Fibroblast of pulmonary artery (primary cell): ENCODE results near the gene PSORS1C2.

ENCODE experiments used
- DNase-seq: peaks from one replicate; pipeline ENCODE4 v3.0.0-alpha.2; 2010; ENCODE audit warnings: low read depth
- H3K4me3 ChIP-seq: replicated peaks from 2 replicates; pipeline ENCODE4 v1.5.1; 2011; ENCODE audit warnings: low read depth, mild to moderate bottlenecking, control low read depth, low read length, moderate library complexity
- CTCF ChIP-seq: IDR thresholded peaks from 2 replicates; pipeline ENCODE4 v1.5.1; 2011; ENCODE audit warnings: mild to moderate bottlenecking, control low read depth, low read length, inconsistent platforms; ENCODE audit errors: missing control alignments

The PSORS1C2 gene

DNA sequence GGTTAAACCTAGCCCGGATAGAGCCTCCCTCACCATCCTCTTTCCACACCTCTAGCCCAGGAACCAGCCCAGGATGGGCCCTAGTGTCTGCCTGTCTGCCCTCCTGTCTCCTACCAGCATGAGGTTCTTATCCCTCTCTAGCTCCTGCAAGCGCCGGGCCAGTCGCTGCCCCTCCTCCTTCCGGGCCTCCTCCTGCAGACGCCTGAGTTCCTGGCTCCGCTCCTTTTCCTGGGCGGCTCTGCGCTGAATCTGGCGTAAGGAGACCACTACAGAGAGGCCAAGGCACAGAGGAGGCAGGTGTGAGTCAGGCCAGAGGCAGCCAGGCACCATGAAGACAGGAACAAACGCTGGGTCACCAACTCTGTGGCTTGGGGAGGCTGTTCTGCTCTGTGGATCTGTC is 4.3 kb upstream of the PSORS1C2 start:
- no peak overlapping the region for H3K4me3 ChIP-seq
- DNase-seq: peak; percentile 90

GRCh38 chr6:31142361-31142761 is 3.5 kb upstream of the PSORS1C2 start:
- no peak for TF ChIP-seq CTCF
- no peak overlapping the region for H3K4me3 ChIP-seq
- DNase-seq: no peak

More for the DNA sequence above, 4.3 kb upstream of the PSORS1C2 start:
- no peak for TF ChIP-seq CTCF

DNA sequence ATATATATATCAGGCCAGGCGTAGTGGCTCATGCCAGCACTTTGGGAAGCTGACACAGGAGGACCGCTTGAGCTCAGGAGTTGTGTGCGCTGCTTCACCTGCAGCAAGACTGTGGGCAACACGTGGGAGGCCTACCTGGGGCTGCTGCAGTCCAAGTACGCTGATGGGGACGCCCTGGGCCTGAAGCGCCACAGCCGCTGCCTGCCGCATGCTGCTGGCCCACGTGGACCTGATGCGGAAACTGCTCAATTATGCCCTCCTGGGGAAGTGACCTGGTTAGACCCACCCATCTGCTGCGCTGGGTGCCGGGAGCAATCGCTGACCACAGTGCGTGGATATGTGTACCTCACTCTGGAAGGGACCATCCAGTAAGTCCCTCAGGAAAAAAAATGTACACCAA is 1.8 kb upstream of the PSORS1C2 start:
- TF ChIP-seq CTCF: no peak
- H3K4me3 ChIP-seq: no peak overlapping the region
- no peak for DNase-seq

DNA sequence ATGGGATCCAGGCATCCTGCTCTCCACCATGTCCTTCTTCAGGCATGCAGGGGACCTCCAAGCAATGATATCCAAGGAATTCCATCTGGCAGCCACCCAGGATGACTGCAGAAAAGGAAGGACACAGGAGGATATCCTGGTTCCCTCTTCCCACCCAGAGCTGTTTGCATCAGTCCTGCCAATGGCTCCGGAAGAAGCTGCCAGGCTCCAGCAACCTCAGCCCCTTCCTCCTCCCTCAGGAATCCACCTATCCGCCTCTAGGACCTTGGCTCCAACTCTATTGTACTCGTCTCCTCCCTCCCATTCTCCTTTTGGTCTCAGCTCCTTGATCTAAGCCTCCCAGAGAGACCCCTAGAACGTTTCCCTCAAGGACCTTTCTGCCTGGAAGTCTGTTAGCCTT is 733 bp upstream of the PSORS1C2 start:
- peak; percentile 73 for DNase-seq
- H3K4me3 ChIP-seq: no peak overlapping the region
- no peak for TF ChIP-seq CTCF

- no peak overlapping the region for H3K4me3 ChIP-seq
- TF ChIP-seq CTCF: no peak
- no peak for DNase-seq
These were observed 3.2 kb downstream of the PSORS1C2 start for GRCh38 chr6:31135710-31136109.

GRCh38 chr6:31132806-31133205 is 6.1 kb downstream of the PSORS1C2 start:
- no peak for TF ChIP-seq CTCF
- H3K4me3 ChIP-seq: no peak overlapping the region
- no peak for DNase-seq

DNA sequence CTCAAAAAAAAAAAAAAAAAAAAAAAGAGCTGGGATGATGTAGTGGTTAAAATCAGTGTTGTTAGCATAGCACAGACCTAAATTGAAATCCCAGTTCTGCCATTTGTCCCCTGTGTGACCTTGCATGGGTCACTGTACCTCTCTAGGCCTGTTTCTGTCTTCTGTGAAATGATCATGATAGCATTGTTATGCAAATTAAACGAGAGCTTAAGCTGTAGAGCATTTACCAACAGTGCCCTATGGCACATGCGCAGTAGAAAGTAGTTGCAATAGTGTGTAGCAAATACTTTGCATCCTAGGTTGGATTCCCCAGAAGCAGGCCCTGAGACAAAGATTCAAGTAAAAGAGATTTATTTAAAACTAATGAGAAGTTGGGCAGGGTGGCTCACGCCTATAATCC is 7.3 kb downstream of the PSORS1C2 start:
- TF ChIP-seq CTCF: no peak
- no peak for DNase-seq
- no peak overlapping the region for H3K4me3 ChIP-seq
